ENCODE measurements around the gene MAP1B.

MAP1B gene

GRCh38 chr5:72110394-72111013 is 3.2 kb downstream of the MAP1B start:
- Histone ChIP-seq H2AFZ (ENCODE audit: low read length) (no peak overlapping the region), H3K36me3 (ENCODE audit: insufficient read depth, low read length) (no peaks in the 10 kb centered on the region), H3K79me2 (ENCODE audit: insufficient read depth, low read length) (no peaks in the 10 kb centered on the region), H3K4me3 (ENCODE audit: low read depth, low read length, poor library complexity, severe bottlenecking) (no peak overlapping the region), H3K27me3 (ENCODE audit: insufficient read depth, low read length) (no peaks in the 10 kb centered on the region), H3K4me2 (ENCODE audit: low read length) (no peak overlapping the region), H4K20me1 (ENCODE audit: insufficient read depth, low read length) (no peaks in the 10 kb centered on the region), H3F3A (ENCODE audit: insufficient read depth, low read length) (no peaks in the 10 kb centered on the region), H3K9ac (ENCODE audit: low read length) (no peak overlapping the region), H3K27ac (ENCODE audit: low read depth, low read length, poor library complexity, severe bottlenecking) (no peak overlapping the region), H3K4me1 (ENCODE audit: insufficient read depth, low read length, severe bottlenecking) (no peaks in the 10 kb centered on the region), H3K9me2 (ENCODE audit: low read depth, low read length) (no peaks in the 10 kb centered on the region), H3K9me3 (ENCODE audit: low read length) (no peaks in the 10 kb centered on the region)
- TF ChIP-seq CTCF (IDR thresholded peaks at IDR 0.05; ENCODE audit: low read length) (no peak), EZH2 (IDR thresholded peaks at IDR 0.05; ENCODE audit: borderline replicate concordance, low read length) (no peak)

GRCh38 chr5:72112389-72112788 is 5.1 kb downstream of the MAP1B start:
- Histone ChIP-seq H3K9me2 (ENCODE audit: low read depth, low read length) (no peaks in the 10 kb centered on the region), H3K27ac (ENCODE audit: low read depth, low read length, poor library complexity, severe bottlenecking) (no peak overlapping the region), H3K9me3 (ENCODE audit: low read length) (no peaks in the 10 kb centered on the region), H3K4me2 (ENCODE audit: low read length) (no peak overlapping the region), H2AFZ (ENCODE audit: low read length) (no peak overlapping the region), H3K79me2 (ENCODE audit: insufficient read depth, low read length) (no peaks in the 10 kb centered on the region), H3K9ac (ENCODE audit: low read length) (no peak overlapping the region), H3K4me3 (ENCODE audit: low read depth, low read length, poor library complexity, severe bottlenecking) (no peak overlapping the region), H3K27me3 (ENCODE audit: insufficient read depth, low read length) (no peaks in the 10 kb centered on the region), H3K4me1 (ENCODE audit: insufficient read depth, low read length, severe bottlenecking) (no peaks in the 10 kb centered on the region), H3K36me3 (ENCODE audit: insufficient read depth, low read length) (no peaks in the 10 kb centered on the region), H3F3A (ENCODE audit: insufficient read depth, low read length) (no peaks in the 10 kb centered on the region), H4K20me1 (ENCODE audit: insufficient read depth, low read length) (no peaks in the 10 kb centered on the region)
- no peak for TF ChIP-seq CTCF (IDR thresholded peaks at IDR 0.05; ENCODE audit: low read length)
- TF ChIP-seq EZH2 (IDR thresholded peaks at IDR 0.05; ENCODE audit: borderline replicate concordance, low read length), result no peak

- no peaks in the 10 kb centered on the region for H3K79me2 ChIP-seq (ENCODE audit: insufficient read depth, low read length)
- no peak overlapping the region for H3K9ac ChIP-seq (ENCODE audit: low read length)
- no peaks in the 10 kb centered on the region for H3K4me1 ChIP-seq (ENCODE audit: insufficient read depth, low read length, severe bottlenecking)
- no peak overlapping the region for H3K4me3 ChIP-seq (ENCODE audit: low read depth, low read length, poor library complexity, severe bottlenecking)
- H3K27ac ChIP-seq (ENCODE audit: low read depth, low read length, poor library complexity, severe bottlenecking), result no peak overlapping the region
- no peaks in the 10 kb centered on the region for H3K9me3 ChIP-seq (ENCODE audit: low read length)
- H4K20me1 ChIP-seq (ENCODE audit: insufficient read depth, low read length), result no peaks in the 10 kb centered on the region
- H3K4me2 ChIP-seq (ENCODE audit: low read length), result no peak overlapping the region
- H3K36me3 ChIP-seq (ENCODE audit: insufficient read depth, low read length), result no peaks in the 10 kb centered on the region
- H3K27me3 ChIP-seq (ENCODE audit: insufficient read depth, low read length), result no peaks in the 10 kb centered on the region
- no peak overlapping the region for H2AFZ ChIP-seq (ENCODE audit: low read length)
- no peaks in the 10 kb centered on the region for H3F3A ChIP-seq (ENCODE audit: insufficient read depth, low read length)
- no peaks in the 10 kb centered on the region for H3K9me2 ChIP-seq (ENCODE audit: low read depth, low read length)
- TF ChIP-seq CTCF (IDR thresholded peaks at IDR 0.05; ENCODE audit: low read length) (no peak), EZH2 (IDR thresholded peaks at IDR 0.05; ENCODE audit: borderline replicate concordance, low read length) (no peak)
Measured at GRCh38 chr5:72114629-72115028, 7.4 kb downstream of the MAP1B start.

All from OCI-LY1 (cell line).